ENCODE data around the gene PTPRM. TPM values are rescaled to one million over a fixed set of nuclear protein-coding genes. Genes with fewer than 3 reads are reported as not detected.

The PTPRM gene
- total RNA-seq, 1 experiment from 2014 or later, result 1.6 TPM

GRCh38 chr18:7848054-7848412 lies 280.9 kb downstream of the PTPRM start:
- no peak overlapping the region for H3K4me3 ChIP-seq (ENCODE audit: low read depth in 2 of 2, low read length in 2 of 2)
- no peaks in the 10 kb centered on the region for H3K27me3 ChIP-seq (ENCODE audit: control insufficient read depth, insufficient read depth, low read length)
- DNase-seq (ENCODE audit: low read depth, low spot score) (no peak), ATAC-seq (no peak)
- H3K27ac ChIP-seq (ENCODE audit: low read length), result no peak overlapping the region
- H3K36me3 ChIP-seq (ENCODE audit: control insufficient read depth, insufficient read depth, low read length), result no peaks in the 10 kb centered on the region
- in situ Hi-C loops (cut with HindIII; ENCODE audit: low pct_unique_long_range_greater_than_20kb, low sequenced_read_pairs), result no loop called here
- TF ChIP-seq TCF7L2 (IDR thresholded peaks at IDR 0.05; ENCODE audit: low read depth, low read length), result no peak
- TF ChIP-seq SIN3A (IDR thresholded peaks at IDR 0.05; ENCODE audit: borderline replicate concordance, insufficient read depth, low read depth, low read length), result no peak
- no peak for TF ChIP-seq REST (IDR thresholded peaks at IDR 0.05; ENCODE audit: insufficient read depth in 1 of 2, low read depth in 2 of 2, low read length in 1 of 2)
- no peak for TF ChIP-seq CTCF (IDR thresholded peaks at IDR 0.05)
- no peak for TF ChIP-seq POLR2AphosphoS5 (IDR thresholded peaks at IDR 0.05; ENCODE audit: low read depth, low read length)
- H3K4me1 ChIP-seq (ENCODE audit: control insufficient read depth, insufficient read depth, low read length), result no peaks in the 10 kb centered on the region
- BruUV-seq (replicated peaks), result no TSS peak
- ChIA-PET POLR2A (no interaction called here), CTCF (no interaction called here)
- intact Hi-C loops (cut with micrococcal nuclease; ENCODE audit: unreplicated experiment), result no loop called here
- H3K9me3 ChIP-seq (ENCODE audit: control insufficient read depth, insufficient read depth, low read depth, low read length), result peaks cover 4% of the 10 kb centered on the region; the same call in 1 of the 2 replicates

- intact Hi-C loops (cut with micrococcal nuclease; ENCODE audit: unreplicated experiment), result no loop called here
- Histone ChIP-seq H3K4me1 (ENCODE audit: control insufficient read depth, insufficient read depth, low read length) (no peaks in the 10 kb centered on the region), H3K36me3 (ENCODE audit: control insufficient read depth, insufficient read depth, low read length) (no peaks in the 10 kb centered on the region), H3K4me3 (ENCODE audit: low read depth in 2 of 2, low read length in 2 of 2) (no peak overlapping the region), H3K27me3 (ENCODE audit: control insufficient read depth, insufficient read depth, low read length) (no peaks in the 10 kb centered on the region), H3K27ac (ENCODE audit: low read length) (no peak overlapping the region), H3K9me3 (ENCODE audit: control insufficient read depth, insufficient read depth, low read depth, low read length) (no peaks in the 10 kb centered on the region)
- no peak for DNase-seq (ENCODE audit: low read depth, low spot score)
- TF ChIP-seq TCF7L2 (IDR thresholded peaks at IDR 0.05; ENCODE audit: low read depth, low read length) (no peak), CTCF (IDR thresholded peaks at IDR 0.05) (no peak), POLR2AphosphoS5 (IDR thresholded peaks at IDR 0.05; ENCODE audit: low read depth, low read length) (no peak), SIN3A (IDR thresholded peaks at IDR 0.05; ENCODE audit: borderline replicate concordance, insufficient read depth, low read depth, low read length) (no peak), REST (IDR thresholded peaks at IDR 0.05; ENCODE audit: insufficient read depth in 1 of 2, low read depth in 2 of 2, low read length in 1 of 2) (no peak)
- no TSS peak for BruUV-seq (replicated peaks)
- no peak for ATAC-seq
- in situ Hi-C loops (cut with HindIII; ENCODE audit: low pct_unique_long_range_greater_than_20kb, low sequenced_read_pairs), result no loop called here
- ChIA-PET POLR2A (no interaction called here), CTCF (no interaction called here)
These were observed 283.3 kb downstream of the PTPRM start for GRCh38 chr18:7850446-7850845.

Data from Panc1 (cell line).